NCI-H2107 (cell line): ENCODE measurements around the gene ABCC4.

Source experiments
- DNase-seq: peaks from one replicate; lab custom pipeline; 2025; lab: John Stamatoyannopoulos, UW

ABCC4 gene

GRCh38 chr13:95258619-95259194 is 42.5 kb downstream of the ABCC4 start:
- DNase-seq: no peak

DNA sequence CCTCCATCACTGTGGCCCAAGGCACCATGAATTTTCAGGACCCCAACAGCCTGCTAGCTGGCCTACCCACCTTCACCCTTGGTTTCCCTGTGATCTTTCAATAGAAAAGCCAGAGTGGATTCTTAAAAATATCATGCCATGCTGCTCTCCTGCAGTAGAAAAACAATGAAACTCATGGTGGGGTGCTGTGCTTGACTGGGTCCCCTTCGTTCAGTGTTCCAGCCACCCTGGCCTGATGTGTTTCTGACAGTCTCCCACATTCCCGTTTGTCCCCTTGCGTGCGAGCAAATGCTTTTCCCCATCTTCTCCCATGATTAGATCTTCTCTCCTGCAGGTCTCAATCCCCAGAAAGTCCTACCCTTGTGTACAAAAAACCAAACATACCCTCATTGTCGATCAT is 43.2 kb downstream of the ABCC4 start:
- DNase-seq: no peak

GRCh38 chr13:95256091-95256490 is 45.2 kb downstream of the ABCC4 start:
- DNase-seq: no peak

- DNase-seq: no peak
These were observed 46.0 kb downstream of the ABCC4 start for GRCh38 chr13:95255072-95255732.

DNA sequence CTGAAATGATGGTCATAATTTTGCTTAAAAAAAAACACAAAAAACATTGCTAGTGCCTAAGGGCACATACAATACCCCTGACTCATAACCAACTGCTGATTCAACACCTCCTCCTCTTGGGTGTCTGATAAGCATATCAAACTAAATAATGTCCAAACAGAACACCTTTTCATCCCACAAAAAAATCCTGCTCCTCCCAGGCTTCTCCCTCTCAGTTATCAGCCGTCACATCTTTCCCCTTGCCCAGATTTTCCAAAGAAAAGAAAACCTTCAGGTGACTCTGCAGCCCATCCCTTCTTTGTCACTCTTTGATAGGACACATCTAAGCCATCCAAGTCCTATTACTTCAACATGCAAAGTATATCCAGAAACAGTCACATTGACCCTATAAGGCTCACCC is 46.9 kb downstream of the ABCC4 start:
- DNase-seq: no peak

- no peak for DNase-seq
These were observed 48.2 kb downstream of the ABCC4 start for GRCh38 chr13:95253033-95253432.

- DNase-seq: no peak
These were observed 49.6 kb downstream of the ABCC4 start for GRCh38 chr13:95251641-95252040.

- no peak for DNase-seq
These were observed 50.3 kb downstream of the ABCC4 start for GRCh38 chr13:95250961-95251360.

- DNase-seq: no peak
These were observed 52.3 kb downstream of the ABCC4 start for GRCh38 chr13:95248953-95249352.

DNA sequence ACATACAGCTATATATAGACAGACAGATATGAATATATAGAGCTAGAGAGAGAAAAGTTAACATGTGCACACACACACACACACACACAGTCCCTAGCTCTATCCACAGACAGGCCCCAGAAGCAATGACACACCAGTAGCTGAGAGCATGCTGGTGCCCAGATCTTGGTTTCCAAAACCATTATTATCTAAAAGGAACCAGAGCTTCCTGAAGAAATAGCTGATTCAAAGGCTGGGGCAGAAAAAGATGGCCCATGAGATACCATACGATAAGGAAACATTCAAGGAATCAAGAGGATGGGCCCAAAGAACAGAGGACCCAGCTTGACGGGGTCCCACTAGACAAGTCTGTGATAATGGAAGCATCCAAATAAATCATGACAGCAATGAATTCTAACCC is 53.4 kb downstream of the ABCC4 start:
- DNase-seq: no peak

DNA sequence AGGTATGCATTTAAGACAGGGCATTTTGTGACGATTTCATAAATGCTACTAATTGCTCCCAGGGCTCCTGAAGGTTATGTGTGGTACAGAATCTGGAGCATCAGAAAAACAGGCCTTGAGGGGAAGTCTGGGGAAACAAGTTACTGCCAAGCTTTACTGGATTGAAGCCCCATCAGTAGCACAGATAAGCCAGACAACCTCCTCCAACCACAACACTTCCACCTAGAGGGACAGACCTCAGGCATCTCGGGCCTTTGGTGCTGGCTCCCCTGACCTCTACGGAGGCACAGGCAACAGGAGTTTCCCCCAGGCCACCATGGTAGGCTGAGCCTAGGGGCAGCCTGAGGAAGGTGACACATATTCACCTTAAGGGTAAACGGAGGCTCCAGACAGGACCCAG is 54.1 kb downstream of the ABCC4 start:
- DNase-seq: no peak

GRCh38 chr13:95246292-95247082 is 54.8 kb downstream of the ABCC4 start:
- DNase-seq: peak; percentile 55

DNA sequence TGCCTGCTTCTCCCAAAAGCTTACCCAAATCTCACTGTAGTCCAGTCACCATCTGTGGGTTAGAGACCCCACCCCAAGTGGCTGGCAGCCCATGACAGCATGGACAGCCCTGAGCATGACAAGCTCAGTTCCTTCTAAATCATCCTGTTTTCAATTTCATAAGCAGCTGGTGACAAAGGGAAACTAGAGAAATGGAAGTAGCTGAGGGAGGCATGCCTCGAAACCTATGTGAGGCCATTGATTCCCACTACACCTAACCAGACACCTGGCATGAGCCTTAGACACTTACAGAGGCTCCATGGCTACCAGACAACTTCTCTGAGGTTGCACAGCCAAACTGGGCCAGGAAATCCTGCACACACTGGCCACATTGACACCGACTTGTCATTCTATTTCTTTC is 56.2 kb downstream of the ABCC4 start:
- DNase-seq: no peak

- DNase-seq: no peak
These were observed 58.0 kb downstream of the ABCC4 start for GRCh38 chr13:95243207-95243606.

DNA sequence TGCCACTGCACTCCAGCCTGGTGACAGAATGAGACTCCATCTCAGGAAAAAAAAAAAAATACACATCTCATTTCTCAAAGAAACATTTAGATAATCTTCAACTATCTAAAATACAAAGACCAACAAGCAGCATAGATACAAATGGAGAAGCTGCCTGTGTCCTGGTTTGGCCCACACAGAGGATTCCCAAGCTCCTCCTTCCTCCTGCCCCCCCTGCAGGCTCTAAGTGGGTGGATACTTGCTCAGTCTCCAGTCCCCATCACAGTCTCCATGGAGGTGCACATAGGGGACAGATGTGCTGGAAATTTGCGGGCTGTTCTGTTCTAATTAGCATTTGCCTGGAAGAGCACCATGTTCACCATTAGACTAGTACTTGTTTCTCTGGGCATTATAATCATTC is 59.9 kb downstream of the ABCC4 start:
- no peak for DNase-seq

DNA sequence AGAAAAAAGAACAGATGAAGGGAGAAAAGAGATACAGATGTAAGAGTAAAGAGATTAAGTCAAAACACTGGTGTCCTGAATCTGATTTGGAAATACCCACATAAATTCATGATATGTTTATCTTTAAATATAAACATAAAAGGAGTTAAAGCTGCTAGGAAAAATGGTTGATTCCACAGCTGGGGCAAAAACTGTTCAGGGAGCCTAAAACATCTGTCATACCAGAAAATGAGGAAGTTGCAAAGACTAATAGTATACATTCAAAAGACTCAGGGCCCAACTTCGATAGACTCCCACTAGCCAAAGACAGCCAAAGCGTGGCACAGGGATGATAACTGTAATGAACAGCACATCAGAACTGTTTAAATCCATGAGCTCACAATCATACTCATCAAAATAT is 62.0 kb downstream of the ABCC4 start:
- no peak for DNase-seq

DNA sequence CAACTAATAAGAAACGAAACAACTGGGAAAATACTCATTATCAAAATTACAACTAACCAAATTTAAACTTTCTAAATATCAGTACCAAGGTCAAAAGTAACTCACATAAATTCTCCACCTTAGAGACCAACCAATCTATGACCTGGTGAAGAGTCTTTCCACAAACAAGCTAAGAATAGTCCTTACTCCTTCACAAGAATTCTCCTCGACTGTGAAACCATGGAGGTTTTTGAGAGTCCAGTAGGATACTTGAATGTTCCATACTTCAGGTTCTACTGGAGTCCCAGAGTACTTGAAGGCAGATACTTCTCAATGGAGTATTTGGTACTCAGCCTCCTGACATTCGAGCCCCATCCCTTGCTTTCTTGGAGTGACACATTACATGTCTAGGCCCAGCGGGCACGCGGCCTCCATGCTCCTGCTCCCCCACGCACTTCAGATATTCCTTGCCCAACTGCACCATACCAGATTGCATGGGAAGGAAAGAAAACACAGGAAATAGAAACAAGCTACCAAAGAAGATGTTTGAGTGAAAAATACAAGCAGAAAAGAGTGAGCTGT is 63.9 kb downstream of the ABCC4 start:
- no peak for DNase-seq

DNA sequence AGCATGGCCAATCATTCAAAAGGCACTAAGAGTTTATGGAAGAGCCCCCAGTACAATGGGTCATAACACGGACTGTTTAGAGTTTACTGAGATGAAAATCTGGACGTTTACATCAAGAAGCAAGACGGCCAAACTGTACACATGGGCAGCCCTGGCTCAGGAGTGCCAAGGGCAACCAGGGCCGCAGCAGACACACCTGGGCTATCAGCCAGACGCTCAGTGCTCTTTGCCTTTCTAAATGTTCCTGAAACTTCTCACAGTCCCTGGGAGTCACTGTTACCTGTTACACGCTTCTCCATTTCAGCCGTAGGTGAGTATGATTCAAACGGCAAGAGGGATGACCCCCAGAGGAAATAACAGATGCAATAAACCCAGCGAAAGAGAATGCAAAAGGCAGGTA is 64.5 kb downstream of the ABCC4 start:
- DNase-seq: no peak

GRCh38 chr13:95235974-95236373 is 65.3 kb downstream of the ABCC4 start:
- no peak for DNase-seq

- DNase-seq: no peak
These were observed 66.0 kb downstream of the ABCC4 start for GRCh38 chr13:95235199-95235756.

GRCh38 chr13:95234242-95234641 is 67.0 kb downstream of the ABCC4 start:
- DNase-seq: no peak

DNA sequence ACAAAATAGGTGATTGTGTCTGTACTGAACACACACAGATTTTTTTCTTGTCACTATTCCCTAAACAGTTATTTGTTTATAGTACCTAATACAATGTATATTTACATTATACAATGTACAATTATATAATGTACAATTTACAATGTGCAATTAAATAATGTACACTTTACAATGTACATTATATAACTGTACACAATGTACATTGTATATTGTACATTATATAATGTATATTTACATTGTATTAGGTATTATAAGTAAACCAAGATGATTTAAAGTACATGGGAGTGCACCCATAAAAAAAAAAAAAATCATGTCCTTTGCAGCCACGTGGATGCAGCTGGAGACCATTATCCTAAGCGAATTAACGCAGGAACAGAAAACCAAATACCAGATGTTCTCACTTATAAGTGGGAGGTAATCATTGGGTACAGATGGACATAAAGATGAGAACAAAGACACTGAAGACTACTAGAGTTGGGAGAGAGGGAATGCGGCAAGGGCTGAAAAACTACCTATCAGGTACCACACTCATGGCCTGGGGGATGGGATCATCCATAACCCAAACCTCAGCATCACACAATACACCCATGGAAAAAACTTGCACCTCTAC is 68.1 kb downstream of the ABCC4 start:
- no peak for DNase-seq
